HCT116 (cell line): ENCODE data around the gene ZNF804B. TPM values are rescaled to one million over a fixed set of nuclear protein-coding genes. Genes with fewer than 3 reads are reported as not detected.

ENCODE experiments used
- ATAC-seq: fragments of 200-7000 bp; cut with Tn5 transposase; 2 replicates; pipeline ENCODE4 v1.9.1; 2020; ENCODE audit warnings: mild to moderate bottlenecking, moderate library complexity
- BruUV-seq: library from RNA; stranded (reverse); fragments of 400-500 nt; replicated peaks from 2 replicates; lab custom pipeline; 2021; lab: Mats Ljungman, UMichigan
- CTCF ChIA-PET: fragments of 300-600 bp; sonication (Branson Sonifier 250); formaldehyde crosslinking; loops from one replicate; lab custom pipeline; 2021; ENCODE audit warnings: antibody characterized with exemption; lab: Charles Lee
- POLR2A ChIA-PET: fragments of 300-600, 350-600 bp; sonication (Branson Sonifier 250); formaldehyde crosslinking; loops from one replicate; lab custom pipeline; 2021; ENCODE audit warnings: antibody characterized with exemption; lab: Charles Lee
- RAD21 ChIA-PET, 2 experiments: fragments of 300-600 bp; sonication (Branson Sonifier 250); formaldehyde crosslinking; loops; one replicate each; lab custom pipeline; 2023; ENCODE audit warnings: low total read pairs in 2 of 2; ENCODE audit not compliant: uncharacterized antibody in 2 of 2, unreplicated experiment in 2 of 2, low non-redundant PET in 1 of 2; lab: Charles Lee
- DNase-seq: peaks from one replicate; pipeline ENCODE4 v3.0.0-alpha.2; 2010; ENCODE audit warnings: low read depth, low spot score
- H2AFZ ChIP-seq: fragments of 200-600 bp; shearing (Covaris generic), sonication (generic); 2 replicates; pipeline ENCODE4 v1.6.1; 2017; ENCODE audit warnings: low read depth, mixed run types, mixed read lengths, antibody characterized with exemption, low read length; ENCODE audit not compliant: poor library complexity, severe bottlenecking
- H3K27ac ChIP-seq: 2 replicates; pipeline ENCODE4 v1.5.1; 2012; ENCODE audit warnings: low read depth, low read length
- H3K27me3 ChIP-seq: fragments of 200-600 bp; sonication (generic); 2 replicates; pipeline ENCODE4 v1.6.1; 2016; ENCODE audit warnings: mixed run types, low read length, mixed read lengths; ENCODE audit not compliant: insufficient read depth
- H3K36me3 ChIP-seq, 2 experiments: fragments of 200-500 bp in 1 of 2; fragments of 200-600 bp in 1 of 2; sonication (Bioruptor generic) in 1 of 2; sonication (generic) in 1 of 2; 2 replicates each; pipeline versions ENCODE4 v1.5.1 to v1.6.1; 2014 to 2016; ENCODE audit warnings: low read length in 2 of 2, inconsistent platforms in 1 of 2, mixed read lengths in 1 of 2, mixed run types in 1 of 2; ENCODE audit not compliant: insufficient read depth in 2 of 2, control insufficient read depth in 1 of 2
- H3K4me1 ChIP-seq, 2 experiments: fragments of 200-600 bp in 1 of 2; sonication (generic) in 1 of 2; 2 replicates each; pipeline versions ENCODE4 v1.5.1 to v1.6.1; 2012 to 2017; ENCODE audit warnings: low read length in 2 of 2, inconsistent platforms in 1 of 2, mild to moderate bottlenecking in 1 of 2, mixed read lengths in 1 of 2, mixed run types in 1 of 2, moderate library complexity in 1 of 2; ENCODE audit not compliant: insufficient read depth in 2 of 2, control insufficient read depth in 1 of 2
- H3K4me2 ChIP-seq: fragments of 200-600 bp; sonication (generic); 2 replicates; pipeline ENCODE4 v1.6.1; 2017; ENCODE audit warnings: mixed run types, low read length, mixed read lengths
- H3K4me3 ChIP-seq, 2 experiments: fragments of 200-600 bp in 1 of 2; sonication (generic) in 1 of 2; replicated peaks in 1 of 2; 2 replicates each; pipeline ENCODE4 v1.5.1; 2011 to 2016; ENCODE audit warnings: low read length in 2 of 2, control low read depth in 1 of 2, low read depth in 1 of 2, mild to moderate bottlenecking in 1 of 2, mixed read lengths in 1 of 2, mixed run types in 1 of 2
- H3K79me2 ChIP-seq: fragments of 200-600 bp; sonication (generic); 2 replicates; pipeline ENCODE4 v1.6.1; 2017; ENCODE audit warnings: mild to moderate bottlenecking, mixed run types, low read length, moderate library complexity, mixed read lengths; ENCODE audit not compliant: insufficient read depth
- H3K9ac ChIP-seq: fragments of 200-600 bp; sonication (generic); 2 replicates; pipeline ENCODE4 v1.6.1; 2016; ENCODE audit warnings: low read length, mixed read lengths
- H3K9me2 ChIP-seq: fragments of 200-600 bp; sonication (generic), shearing (Covaris generic); 2 replicates; pipeline ENCODE4 v1.6.1; 2017; ENCODE audit warnings: mixed run types, mild to moderate bottlenecking, moderate library complexity; ENCODE audit not compliant: insufficient read depth
- H3K9me3 ChIP-seq, 2 experiments: fragments of 200-500 bp in 1 of 2; fragments of 200-600 bp in 1 of 2; sonication (Bioruptor generic) in 1 of 2; sonication (generic) in 1 of 2; 2 replicates each; pipeline ENCODE4 v1.6.1; 2014 to 2017; ENCODE audit warnings: low read length in 2 of 2, mixed read lengths in 2 of 2, inconsistent platforms in 1 of 2, low read depth in 1 of 2, mild to moderate bottlenecking in 1 of 2, mixed run types in 1 of 2, moderate library complexity in 1 of 2; ENCODE audit not compliant: control insufficient read depth in 1 of 2, insufficient read depth in 1 of 2
- H4K20me1 ChIP-seq: fragments of 200-600 bp; sonication (generic), shearing (Covaris generic); 2 replicates; pipeline ENCODE4 v1.6.1; 2017; ENCODE audit warnings: mixed run types, mild to moderate bottlenecking, moderate library complexity; ENCODE audit not compliant: insufficient read depth
- ATF3 ChIP-seq: IDR thresholded peaks from 2 replicates; pipeline ENCODE4 v1.6.1; 2012
- CEBPB ChIP-seq: IDR thresholded peaks from 2 replicates; pipeline ENCODE4 v1.6.1; 2012; ENCODE audit warnings: low read depth
- EGR1 ChIP-seq: IDR thresholded peaks from 2 replicates; pipeline ENCODE4 v1.6.1; 2012; ENCODE audit warnings: low read depth
- POLR2AphosphoS5 ChIP-seq: IDR thresholded peaks from 2 replicates; pipeline ENCODE4 v1.6.1; 2011; ENCODE audit warnings: mild to moderate bottlenecking, low read depth, low read length, moderate library complexity
- RAD21 ChIP-seq: IDR thresholded peaks from 2 replicates; pipeline ENCODE4 v1.6.1; 2012; ENCODE audit warnings: low read depth, mild to moderate bottlenecking
- SIN3A ChIP-seq: IDR thresholded peaks from 2 replicates; pipeline ENCODE4 v1.6.1; 2012; ENCODE audit warnings: low read depth
- SP1 ChIP-seq: IDR thresholded peaks from 2 replicates; pipeline ENCODE4 v1.6.1; 2012; ENCODE audit warnings: low read depth
- SRF ChIP-seq: IDR thresholded peaks from 2 replicates; pipeline ENCODE4 v1.6.1; 2012; ENCODE audit warnings: low read depth
- TCF7L2 ChIP-seq: IDR thresholded peaks from 2 replicates; pipeline ENCODE4 v1.7.0; 2011; ENCODE audit warnings: borderline replicate concordance, inconsistent platforms; ENCODE audit not compliant: insufficient read depth, insufficient read length; ENCODE audit errors: extremely low read depth
- ZBTB33 ChIP-seq: IDR thresholded peaks from 2 replicates; pipeline ENCODE4 v1.6.1; 2011; ENCODE audit warnings: mild to moderate bottlenecking, low read length, moderate library complexity; ENCODE audit not compliant: insufficient replicate concordance; ENCODE audit errors: extremely low read depth
- ZFX ChIP-seq: fragments of 450-650 bp; IDR thresholded peaks from 2 replicates; pipeline ENCODE4 v1.6.1; 2017
- intact Hi-C: fragments of 100-400 bp; cut with micrococcal nuclease; formaldehyde crosslinking; loops from 2 replicates; pipeline ENCODE4 v1.10.0; 2022
- total RNA-seq: library from RNA; stranded (reverse); gene quantifications from one replicate; pipeline ENCODE4 v1.2.1, GENCODE V29; 2021; ENCODE audit not compliant: unreplicated experiment

Gene ZNF804B
- total RNA-seq, 1 experiment from 2014 or later, result not detected

- Histone ChIP-seq H4K20me1 (no peaks in the 10 kb centered on the region), H3K4me2 (no peak overlapping the region), H3K9ac (no peak overlapping the region), H3K4me3 (no peak overlapping the region), H3K9me3 (no peaks in the 10 kb centered on the region; a peak in 2 of 4 replicates), H3K79me2 (no peaks in the 10 kb centered on the region), H3K4me1 (no peaks in the 10 kb centered on the region), H3K9me2 (no peaks in the 10 kb centered on the region), H3K27ac (no peak overlapping the region), H3K36me3 (no peaks in the 10 kb centered on the region; a peak in 1 of 4 replicates), H3K27me3 (no peaks in the 10 kb centered on the region), H2AFZ (no peak overlapping the region)
- DNase-seq, result no peak
- ChIA-PET CTCF (no interaction called here), RAD21 (no interaction called here), POLR2A (no interaction called here)
- intact Hi-C loops, result no loop called here
- BruUV-seq, result no TSS peak
- TF ChIP-seq RAD21, result no peak
- TF ChIP-seq ZFX, result no peak
- TF ChIP-seq SP1, result no peak
- no peak for TF ChIP-seq POLR2AphosphoS5
- no peak for TF ChIP-seq SRF
- no peak for TF ChIP-seq SIN3A
- TF ChIP-seq CEBPB, result no peak
- no peak for TF ChIP-seq EGR1
- TF ChIP-seq ATF3, result no peak
- no peak for TF ChIP-seq TCF7L2
- no peak for TF ChIP-seq ZBTB33
- ATAC-seq, result no peak
These were observed 289.5 kb downstream of the ZNF804B start for GRCh38 chr7:89049043-89049442.
